Fibroblast of gingiva (primary cell): ENCODE results near the gene HDGFL3.

ENCODE experiments used
- DNase-seq: peaks from one replicate; pipeline ENCODE4 v3.0.0-alpha.2; 2011; ENCODE audit warnings: low read depth

The HDGFL3 gene

GRCh38 chr15:83123529-83123928 lies 84.1 kb downstream of the HDGFL3 start:
- DNase-seq: no peak

GRCh38 chr15:83119968-83120581 lies 87.5 kb downstream of the HDGFL3 start:
- DNase-seq: no peak

DNA sequence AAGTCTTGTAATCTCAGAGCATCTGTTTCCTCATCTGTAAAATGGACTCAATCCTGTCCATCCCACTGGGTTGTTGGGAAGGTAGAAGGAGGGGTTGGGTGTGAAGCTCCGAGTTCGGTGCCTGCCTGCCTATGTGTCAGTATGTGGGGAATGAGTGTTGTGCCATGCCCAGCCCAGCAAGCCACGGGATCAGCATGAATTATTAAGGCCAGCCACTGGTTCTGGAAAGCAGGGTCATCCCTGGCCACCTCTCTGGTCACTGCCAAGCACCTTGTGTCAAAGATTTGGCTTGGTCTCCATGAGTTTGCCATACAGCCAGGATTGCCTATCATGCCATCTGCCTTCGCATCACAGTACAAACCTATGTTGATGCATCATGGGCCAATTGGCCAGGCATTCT lies 88.7 kb downstream of the HDGFL3 start:
- no peak for DNase-seq

- no peak for DNase-seq
Observed at GRCh38 chr15:83118291-83118827, 89.3 kb downstream of the HDGFL3 start.

DNA sequence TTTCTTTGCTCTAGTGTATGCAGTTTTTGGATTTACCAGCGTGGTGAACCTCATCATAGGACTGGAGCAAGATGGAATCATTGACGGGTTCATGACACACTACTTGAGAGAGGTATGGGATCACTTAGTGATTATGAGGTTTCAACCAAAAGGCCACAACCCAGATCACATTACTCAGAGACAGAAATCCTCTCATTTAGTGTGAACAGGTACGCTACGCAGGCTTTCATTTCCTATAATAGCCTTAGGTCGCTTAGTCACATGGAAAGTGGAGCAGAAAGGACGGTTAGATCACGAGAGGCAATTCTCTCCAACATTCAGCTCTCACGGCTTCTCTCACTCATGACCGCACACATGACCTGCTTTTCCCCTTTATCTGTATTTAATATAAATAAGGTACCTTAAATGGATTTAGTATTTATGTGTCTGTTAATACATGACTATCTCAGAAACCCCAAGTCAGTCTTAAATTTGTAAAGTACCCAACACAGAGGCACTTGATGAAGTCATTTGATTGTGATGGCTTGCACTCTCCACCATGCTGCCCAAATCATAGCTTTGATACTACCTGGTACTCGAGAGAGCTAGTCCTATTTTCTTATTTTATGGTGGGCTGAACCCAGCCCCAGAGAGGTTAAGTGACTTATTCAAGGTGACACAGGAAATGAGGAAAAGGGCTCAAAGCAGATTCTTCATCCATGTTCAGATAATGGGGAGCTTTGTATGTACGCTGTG lies 91.6 kb downstream of the HDGFL3 start:
- DNase-seq: no peak

DNA sequence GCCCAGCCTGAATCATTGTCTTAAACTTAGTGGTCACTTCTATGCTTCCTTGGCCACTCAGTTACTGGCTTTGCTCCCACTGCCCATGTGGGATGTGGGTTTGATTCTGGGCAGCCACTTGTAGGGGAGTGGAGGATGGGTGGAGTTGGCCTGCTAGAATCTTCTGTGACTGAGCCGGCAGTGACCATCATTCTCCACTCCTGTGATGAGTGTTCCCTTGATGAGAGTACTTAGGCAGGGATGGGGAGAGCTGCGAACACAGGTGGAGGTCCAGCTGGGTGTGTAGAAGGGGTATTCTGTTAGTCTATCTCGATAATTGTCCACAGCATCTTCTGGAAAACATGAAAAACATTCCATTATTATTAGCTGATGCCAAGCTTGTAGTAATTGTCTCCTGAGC lies 92.2 kb downstream of the HDGFL3 start:
- DNase-seq: no peak

- DNase-seq: no peak
Observed at GRCh38 chr15:83114856-83115255, 92.8 kb downstream of the HDGFL3 start.

DNA sequence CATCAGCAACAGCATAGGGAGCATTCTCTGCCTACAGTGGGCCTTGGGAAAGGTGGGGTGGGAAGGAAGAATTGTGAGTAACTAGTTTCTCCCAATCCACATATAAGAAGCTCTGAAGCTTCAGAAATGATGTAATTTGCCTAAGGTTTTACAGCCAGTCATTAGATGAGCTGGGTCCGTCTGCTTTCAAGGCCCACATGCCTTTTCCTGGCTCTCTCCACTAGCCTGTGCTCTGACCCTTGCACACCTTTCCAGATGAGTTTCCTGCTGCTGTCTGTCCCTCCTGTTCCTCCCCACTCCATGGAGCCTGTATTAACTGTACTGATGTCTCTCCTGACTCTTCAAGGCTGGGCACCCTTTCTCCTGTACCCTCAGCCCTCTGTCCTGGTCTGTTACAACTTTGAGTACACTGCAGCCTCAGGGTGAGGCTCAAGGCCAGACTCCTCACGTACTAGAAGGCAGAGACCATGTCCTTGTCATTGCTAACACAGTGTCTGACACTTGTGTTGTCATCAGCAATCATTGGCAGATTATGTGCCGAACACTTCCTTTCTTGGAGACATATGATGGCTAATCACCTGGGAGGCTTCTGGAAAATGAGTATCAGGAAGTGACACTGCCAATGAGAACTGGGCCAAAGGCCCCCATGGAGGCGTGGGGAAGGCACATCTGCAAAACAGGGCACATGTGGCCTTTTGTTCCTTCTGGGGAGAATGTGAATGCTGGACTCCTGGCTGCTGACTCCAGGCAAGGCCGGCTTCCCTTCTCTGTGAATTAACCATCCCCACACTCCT lies 93.5 kb downstream of the HDGFL3 start:
- no peak for DNase-seq

GRCh38 chr15:83112956-83113299 lies 94.7 kb downstream of the HDGFL3 start:
- DNase-seq: no peak

DNA sequence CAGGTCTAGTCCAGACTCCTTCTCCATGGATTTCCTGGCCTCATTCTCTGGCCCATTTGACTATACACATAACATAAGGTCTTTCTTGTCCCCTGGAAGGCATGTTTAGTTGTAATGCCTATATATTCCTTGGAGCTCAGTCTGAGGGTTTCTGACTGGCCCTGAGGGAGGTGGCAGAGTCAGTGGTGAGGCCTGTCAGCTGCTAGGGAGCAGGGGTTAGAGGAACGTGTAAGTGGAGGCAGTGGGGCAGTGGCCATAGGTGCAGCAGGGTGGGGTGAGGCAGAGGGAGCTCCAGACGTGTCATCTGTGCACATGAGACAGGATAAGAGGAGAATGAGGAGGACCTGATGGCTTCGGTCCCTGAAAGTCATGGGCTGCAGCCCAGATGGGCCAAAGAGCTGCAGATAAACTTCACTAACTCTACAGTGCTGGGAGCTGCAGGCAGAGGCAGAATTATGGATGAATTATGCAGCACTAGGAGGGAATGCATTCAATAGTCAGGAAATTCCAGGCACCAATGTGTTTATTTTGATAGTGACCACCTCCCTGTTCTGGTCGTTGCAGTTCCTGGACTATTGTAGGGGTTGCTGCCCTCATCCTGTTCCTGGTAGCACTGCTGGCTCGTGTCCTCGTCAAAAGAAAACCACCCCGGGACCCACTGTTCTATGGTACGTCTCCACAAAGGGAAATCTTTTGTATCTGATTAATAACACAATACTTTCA lies 95.2 kb downstream of the HDGFL3 start:
- DNase-seq: peak; percentile 83

DNA sequence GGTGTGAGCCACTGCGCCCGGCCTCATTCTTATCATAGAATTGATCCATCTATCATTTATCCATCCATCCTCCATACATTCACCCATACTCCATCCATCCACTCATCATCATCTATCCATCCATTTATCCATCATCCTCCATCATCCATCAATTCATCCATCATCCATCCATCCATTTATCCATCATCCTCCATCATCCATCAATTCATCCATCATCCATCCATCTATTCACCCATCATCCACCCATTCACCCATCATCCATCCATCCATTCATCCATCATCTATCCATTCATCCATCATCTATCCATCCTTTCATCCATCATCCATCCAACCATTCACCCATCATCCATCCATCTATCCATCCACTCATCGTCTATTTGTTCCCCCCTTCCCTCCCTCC lies 96.5 kb downstream of the HDGFL3 start:
- no peak for DNase-seq

DNA sequence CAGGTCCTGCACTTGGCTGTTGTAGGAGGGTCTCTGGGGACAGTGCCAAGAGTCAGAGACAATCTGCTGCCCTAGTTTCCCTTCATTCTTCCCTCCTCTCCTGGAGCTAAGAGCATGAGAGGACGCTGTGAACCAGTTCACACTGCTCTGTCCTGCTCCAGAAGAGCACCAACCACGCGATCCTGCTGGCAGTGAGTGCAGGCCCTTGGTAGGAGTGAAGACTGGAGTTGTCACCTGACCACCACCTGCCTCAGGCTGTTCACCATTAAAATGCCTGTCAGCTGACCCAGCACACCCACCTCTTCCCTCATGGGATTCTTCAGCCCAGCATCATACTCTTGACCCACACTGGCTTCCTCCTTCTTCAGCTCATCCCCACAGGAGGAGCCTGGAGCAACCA lies 97.2 kb downstream of the HDGFL3 start:
- no peak for DNase-seq

DNA sequence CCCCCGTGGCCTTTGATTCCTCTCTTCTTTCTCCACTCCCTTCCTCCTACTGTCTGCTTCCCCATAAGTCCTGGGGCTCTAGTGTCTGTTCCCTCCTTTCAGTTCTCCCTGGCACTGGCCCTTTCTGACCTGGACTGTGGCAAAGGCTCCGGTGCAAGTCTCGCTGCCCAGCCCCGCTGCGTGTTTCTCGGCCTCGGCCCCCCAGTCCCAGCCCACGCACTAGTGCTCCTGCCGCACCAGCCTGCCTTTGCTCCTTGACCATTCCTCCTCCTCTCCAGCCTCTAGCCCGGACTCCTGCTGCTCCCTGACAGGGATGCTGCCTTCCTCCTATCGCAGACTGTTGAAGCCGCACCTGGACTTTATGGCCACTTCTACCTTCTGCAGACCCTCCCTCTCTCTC lies 98.1 kb downstream of the HDGFL3 start:
- no peak for DNase-seq

DNA sequence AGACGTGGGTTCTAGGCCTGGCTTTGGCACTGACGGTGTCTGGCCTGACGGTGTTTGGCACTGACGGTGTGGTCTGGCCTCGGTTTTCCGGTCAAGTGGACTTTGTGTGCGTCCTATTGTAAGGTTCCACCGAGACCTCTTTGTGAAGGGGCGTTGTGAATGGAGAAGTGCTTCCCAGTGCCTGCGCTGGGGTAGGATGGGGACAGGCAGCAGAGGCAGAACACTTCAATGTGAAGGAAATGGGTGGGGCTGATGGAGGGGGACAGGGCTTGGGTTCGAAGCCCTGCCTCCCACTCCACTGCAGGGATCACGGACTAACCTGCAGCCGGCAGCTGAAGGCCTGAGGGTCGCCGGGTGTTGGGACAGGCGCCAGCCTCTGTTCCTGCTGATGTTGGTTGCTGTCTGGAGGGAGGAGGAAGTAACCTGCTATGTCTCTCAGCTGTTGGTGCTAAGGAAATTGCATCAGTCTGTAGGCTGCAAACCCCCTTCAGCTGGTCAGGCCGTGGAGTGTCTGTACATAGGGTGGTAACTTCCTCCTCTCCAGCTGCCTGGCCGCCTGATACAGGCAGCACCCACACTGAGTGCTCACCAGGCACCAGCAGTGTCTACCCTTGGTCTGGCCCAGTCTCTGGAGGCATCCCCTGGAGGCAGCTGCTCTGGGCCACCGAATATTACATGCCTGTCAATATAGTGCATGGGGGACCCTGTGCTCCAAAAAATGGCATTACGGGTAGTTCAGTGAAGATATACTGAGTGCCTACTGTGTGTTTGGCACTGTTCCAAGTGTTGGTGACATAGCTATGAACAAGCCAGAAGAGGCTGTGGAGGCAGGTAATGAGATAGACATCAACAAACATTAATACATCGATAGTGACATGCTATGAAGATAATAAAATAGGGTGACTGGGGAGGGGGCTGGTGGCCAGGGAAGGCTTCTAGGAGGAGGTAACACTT lies 99.1 kb downstream of the HDGFL3 start:
- no peak for DNase-seq

DNA sequence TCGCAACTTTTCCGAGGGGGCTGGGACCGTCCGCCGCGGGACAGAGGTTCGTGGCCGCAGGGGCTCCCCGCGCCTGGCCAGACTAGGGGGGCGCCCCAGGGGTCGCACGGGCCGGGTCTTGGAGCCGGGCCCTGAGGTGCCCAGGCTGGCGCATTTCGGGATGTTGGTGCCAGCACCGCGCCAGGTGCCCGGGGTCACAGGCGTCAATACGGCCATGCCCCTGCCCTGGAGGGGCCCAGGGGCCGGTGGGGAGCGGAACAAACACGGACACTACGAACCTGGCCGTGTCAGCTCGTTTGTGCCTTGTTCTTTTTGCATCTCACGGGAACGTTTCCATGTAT lies 99.8 kb downstream of the HDGFL3 start:
- no peak for DNase-seq

DNA sequence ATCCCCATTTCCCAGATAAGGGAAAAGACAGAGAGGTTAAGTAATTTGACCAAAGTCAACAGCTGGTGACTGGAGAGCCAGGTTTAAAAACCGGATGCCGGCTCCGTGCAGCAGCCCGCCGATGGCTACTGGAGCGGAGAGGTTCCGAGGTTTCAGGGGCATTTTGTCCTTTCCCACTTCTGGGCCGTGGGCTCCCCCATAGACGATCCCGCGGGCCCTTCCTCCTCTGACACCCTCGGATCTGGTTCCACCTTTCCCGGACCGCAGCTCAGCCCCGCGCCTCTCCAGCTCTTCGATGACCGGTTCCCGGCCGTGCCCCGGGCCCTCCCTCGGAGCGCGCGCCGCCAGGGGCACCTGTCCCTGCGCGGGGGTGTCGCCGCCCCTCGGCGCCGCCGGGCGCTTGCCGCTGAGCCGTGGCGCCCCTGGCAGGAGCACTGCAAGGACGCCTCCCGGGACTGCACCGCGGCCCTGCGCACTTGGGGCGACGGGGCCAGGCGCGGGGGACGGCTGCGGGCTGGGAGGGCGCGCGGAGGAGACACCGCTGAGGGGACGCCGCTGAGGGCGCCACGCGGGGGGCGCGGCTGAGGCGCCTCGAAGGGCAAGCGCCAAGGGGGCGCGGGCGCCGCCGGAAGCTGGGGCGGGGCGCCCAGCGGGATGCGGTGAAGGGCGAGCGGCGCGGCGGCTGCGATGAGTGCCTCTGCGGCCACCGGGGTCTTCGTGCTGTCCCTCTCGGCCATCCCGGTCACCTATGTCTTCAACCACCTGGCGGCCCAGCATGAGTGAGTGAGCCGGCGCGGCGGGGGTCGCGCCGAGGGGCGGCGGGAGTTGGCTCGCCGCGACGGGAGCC lies 100.4 kb downstream of the HDGFL3 start, which contains the start of gene TM6SF1:
Gene TM6SF1, plus strand, starts transcription at position 652 of the 847 bp plus-strand sequence. Its CDS starts 36 bp downstream, at position 688.
- no peak for DNase-seq

- DNase-seq: no peak
Observed at GRCh38 chr15:83105440-83105839, 102.2 kb downstream of the HDGFL3 start.

DNA sequence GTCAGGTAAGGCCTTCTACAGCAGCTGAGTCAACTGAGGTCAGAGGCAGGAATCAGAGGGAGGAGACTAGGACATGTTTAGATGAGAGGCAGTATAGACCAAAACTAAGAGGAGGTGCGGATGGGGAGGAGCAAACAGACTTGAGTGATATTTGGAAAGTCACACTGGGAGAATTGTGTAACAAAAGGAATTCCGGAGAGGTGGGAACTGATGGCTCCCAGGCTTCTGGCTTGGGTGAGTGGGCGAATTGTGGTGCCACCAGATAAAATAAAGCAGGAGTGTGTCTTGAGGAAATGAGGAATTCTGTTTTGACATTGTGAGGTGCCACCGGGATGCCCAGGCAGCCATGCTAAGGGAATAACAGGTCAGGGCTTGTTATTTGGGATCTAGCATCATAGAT lies 103.5 kb downstream of the HDGFL3 start:
- DNase-seq: no peak

DNA sequence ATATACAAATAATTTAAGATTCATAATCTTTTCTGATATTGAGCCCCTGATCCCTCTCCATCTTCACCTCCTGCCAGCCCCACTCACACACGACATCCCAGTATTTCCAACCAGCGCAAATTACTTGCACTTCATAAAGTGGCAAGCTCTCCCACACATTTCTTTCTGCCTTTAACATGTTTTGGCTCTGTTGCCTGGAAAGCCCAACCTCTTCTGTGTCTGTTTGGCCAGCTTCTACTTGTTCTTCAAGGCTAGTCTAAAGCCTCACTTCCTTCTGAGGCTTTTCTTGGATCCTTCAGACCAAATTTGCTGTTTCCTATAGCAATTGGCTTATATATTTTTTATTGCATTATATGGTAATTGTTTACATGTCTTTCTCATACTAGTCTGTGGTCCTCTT lies 105.3 kb downstream of the HDGFL3 start:
- no peak for DNase-seq

- no peak for DNase-seq
Observed at GRCh38 chr15:83100097-83100646, 107.5 kb downstream of the HDGFL3 start.
